ENCODE results near the gene SLC44A3. TPM values are rescaled to one million over a fixed set of nuclear protein-coding genes. Genes with fewer than 3 reads are reported as not detected.

Gene SLC44A3
- total RNA-seq, 1 donor from 2014 or later: 1.7 TPM

GRCh38 chr1:94920061-94920460 is 99.9 kb downstream of the SLC44A3 start:
- Histone ChIP-seq H3K4me1 (peaks cover 55% of the 10 kb centered on the region), H3K4me3 (no peak overlapping the region), H4K20me1 (ENCODE audit: low read depth) (peaks cover 100% of the 10 kb centered on the region), H3K27ac (no peak overlapping the region), H3K4me2 (peak overlapping the region; percentile 50), H3K9ac (no peak overlapping the region), H2AFZ (replicated peaks) (no peak overlapping the region), H3K27me3 (no peaks in the 10 kb centered on the region), H3K79me2 (ENCODE audit: low read depth) (peaks cover 100% of the 10 kb centered on the region), H3K36me3 (peaks cover 3% of the 10 kb centered on the region), H3F3A (ENCODE audit: low read depth) (peaks cover 6% of the 10 kb centered on the region), H3K9me3 (ENCODE audit: low read depth) (no peaks in the 10 kb centered on the region)
- Mint-ChIP-seq H3K9me3 (peaks cover 50% of the 10 kb centered on the region), H3K4me3 (no peak overlapping the region), H3K27me3 (ENCODE audit: insufficient read depth, low read depth) (peaks cover 20% of the 10 kb centered on the region), H3K36me3 (peaks cover 79% of the 10 kb centered on the region), H3K27ac (no peak overlapping the region), H3K4me1 (peaks cover 49% of the 10 kb centered on the region)
- DNase-seq (ENCODE audit: low spot score): no peak
- TF ChIP-seq EZH2phosphoT487 (IDR thresholded peaks at IDR 0.05) (no peak), CTCF (IDR thresholded peaks at IDR 0.05) (no peak)

- H3K27me3 ChIP-seq: no peaks in the 10 kb centered on the region
- Mint-ChIP-seq H3K27me3 (ENCODE audit: insufficient read depth, low read depth) (peaks cover 9% of the 10 kb centered on the region), H3K4me1 (peaks cover 53% of the 10 kb centered on the region), H3K36me3 (peaks cover 62% of the 10 kb centered on the region), H3K4me3 (peak overlapping the region; percentile 36), H3K27ac (peak overlapping the region; percentile 14), H3K9me3 (peaks cover 32% of the 10 kb centered on the region)
- H3K4me3 ChIP-seq: peak overlapping the region; percentile 17
- no peak for DNase-seq (ENCODE audit: low spot score)
- no peak overlapping the region for H3K27ac ChIP-seq
- peaks cover 85% of the 10 kb centered on the region for H4K20me1 ChIP-seq (ENCODE audit: low read depth)
- TF ChIP-seq EZH2 (IDR thresholded peaks at IDR 0.05): no peak
- TF ChIP-seq CTCF (IDR thresholded peaks at IDR 0.05): no peak
- no peak for TF ChIP-seq EZH2phosphoT487 (IDR thresholded peaks at IDR 0.05)
- H3K9ac ChIP-seq: no peak overlapping the region
- peaks cover 3% of the 10 kb centered on the region for H3K36me3 ChIP-seq
- H3K9me3 ChIP-seq (ENCODE audit: low read depth): no peaks in the 10 kb centered on the region
- H2AFZ ChIP-seq (replicated peaks): no peak overlapping the region
- H3K4me2 ChIP-seq: peak overlapping the region; percentile 90
- H3F3A ChIP-seq (ENCODE audit: low read depth): peaks cover 20% of the 10 kb centered on the region
- H3K4me1 ChIP-seq: peaks cover 55% of the 10 kb centered on the region
- peaks cover 98% of the 10 kb centered on the region for H3K79me2 ChIP-seq (ENCODE audit: low read depth)
Observed at GRCh38 chr1:94921977-94922376, 101.8 kb downstream of the SLC44A3 start.

GRCh38 chr1:94922761-94923331 is 102.7 kb downstream of the SLC44A3 start:
- Histone ChIP-seq H3F3A (ENCODE audit: low read depth) (peaks cover 27% of the 10 kb centered on the region), H3K27me3 (no peaks in the 10 kb centered on the region), H3K9me3 (ENCODE audit: low read depth) (no peaks in the 10 kb centered on the region), H3K9ac (no peak overlapping the region), H3K4me1 (peaks cover 55% of the 10 kb centered on the region), H4K20me1 (ENCODE audit: low read depth) (peaks cover 76% of the 10 kb centered on the region), H3K27ac (peak overlapping the region; percentile 43), H3K4me3 (peak overlapping the region; percentile 100), H3K36me3 (peaks cover 3% of the 10 kb centered on the region), H2AFZ (replicated peaks) (no peak overlapping the region), H3K79me2 (ENCODE audit: low read depth) (peaks cover 89% of the 10 kb centered on the region), H3K4me2 (peak overlapping the region; percentile 90)
- Mint-ChIP-seq H3K4me3 (peak overlapping the region; percentile 51), H3K36me3 (peaks cover 54% of the 10 kb centered on the region), H3K27me3 (ENCODE audit: insufficient read depth, low read depth) (peaks cover 11% of the 10 kb centered on the region), H3K9me3 (peaks cover 26% of the 10 kb centered on the region), H3K27ac (peak overlapping the region; percentile 29), H3K4me1 (peaks cover 57% of the 10 kb centered on the region)
- no peak for TF ChIP-seq EZH2 (IDR thresholded peaks at IDR 0.05)
- TF ChIP-seq EZH2phosphoT487 (IDR thresholded peaks at IDR 0.05): no peak
- TF ChIP-seq CTCF (IDR thresholded peaks at IDR 0.05): no peak
- peak; percentile 40 for DNase-seq (ENCODE audit: low spot score)

Data from neural progenitor cell (in vitro differentiated cells).